ACC112 (cell line): Measurements from ENCODE around the gene METTL24.
"Not testable (repeated sequence)": the region's sequence is repeated elsewhere in the genome, so short reads cannot be mapped to it uniquely, and the experiment has no call there.

ENCODE experiments used
- H2AFZ ChIP-seq: fragments of 200-600 bp; sonication (generic); one replicate; pipeline ENCODE4 v1.6.0; 2017; ENCODE audit warnings: antibody characterized with exemption, low read length; ENCODE audit not compliant: unreplicated experiment
- H3K27ac ChIP-seq: fragments of 200-600 bp; sonication (generic); 2 replicates; pipeline ENCODE4 v1.5.1; 2014; ENCODE audit warnings: low read depth, mild to moderate bottlenecking, antibody characterized with exemption, low read length, moderate library complexity
- H3K27me3 ChIP-seq: fragments of 200-600 bp; sonication (generic); 2 replicates; pipeline ENCODE4 v1.6.1; 2014; ENCODE audit warnings: mild to moderate bottlenecking, antibody characterized with exemption, low read length, moderate library complexity, mixed read lengths; ENCODE audit not compliant: insufficient read depth
- H3K36me3 ChIP-seq: fragments of 200-600 bp; sonication (generic); 2 replicates; pipeline ENCODE4 v1.6.1; 2016; ENCODE audit warnings: mild to moderate bottlenecking, antibody characterized with exemption, low read length, moderate library complexity, mixed read lengths; ENCODE audit not compliant: insufficient read depth
- H3K4me1 ChIP-seq: fragments of 200-600 bp; sonication (generic); one replicate; pipeline ENCODE4 v1.6.1; 2016; ENCODE audit warnings: low read length, mixed read lengths; ENCODE audit not compliant: insufficient read depth, unreplicated experiment, control insufficient read depth
- H3K4me3 ChIP-seq: fragments of 200-600 bp; sonication (generic); 2 replicates; pipeline ENCODE4 v1.5.1; 2014; ENCODE audit warnings: mild to moderate bottlenecking, low read depth, low read length
- H3K79me2 ChIP-seq: fragments of 200-600 bp; sonication (generic); one replicate; pipeline ENCODE4 v1.6.0; 2016; ENCODE audit warnings: low read length; ENCODE audit not compliant: control insufficient read depth, unreplicated experiment, insufficient read depth

Gene METTL24

DNA sequence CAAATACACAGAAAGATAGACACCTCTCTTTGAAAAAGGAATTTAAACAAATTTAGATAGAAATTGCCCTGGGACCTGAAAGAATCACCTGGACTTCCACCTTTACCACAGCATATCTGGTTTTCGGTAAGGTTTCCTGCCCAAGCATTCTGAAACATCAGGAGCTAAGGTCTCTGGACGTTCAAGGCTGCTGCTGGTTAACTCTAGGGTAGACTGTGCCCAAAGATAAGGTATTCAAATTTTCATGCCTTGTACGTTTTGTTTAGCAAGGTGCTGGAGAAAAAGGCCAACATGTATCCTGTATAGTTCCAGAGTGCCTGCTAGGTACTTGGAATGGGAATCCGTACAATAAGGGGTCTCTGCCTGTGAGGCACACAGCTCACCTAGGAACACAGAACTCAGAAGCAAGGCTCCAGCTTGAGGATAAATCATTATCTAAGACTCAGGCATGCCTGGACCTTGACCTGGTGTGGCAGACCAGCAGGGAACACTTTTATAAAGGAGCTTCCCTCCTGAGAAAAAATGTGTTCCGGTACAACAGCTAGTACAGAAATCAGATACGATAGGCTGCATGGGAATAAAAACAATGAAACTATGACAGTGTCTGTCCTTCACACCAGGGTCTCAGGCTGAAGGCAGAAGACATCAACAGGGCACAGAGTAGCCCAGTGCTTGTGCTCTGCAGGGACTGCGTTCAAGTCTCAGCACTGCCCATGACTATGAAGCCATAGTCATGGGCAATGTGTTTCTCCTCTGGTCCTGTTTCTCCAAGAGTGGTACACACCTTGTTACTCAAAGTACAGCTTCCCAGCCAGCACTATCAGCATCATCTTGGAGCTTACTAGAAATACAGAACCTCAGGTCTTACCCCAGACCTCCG lies 70.4 kb downstream of the METTL24 start:
- Histone ChIP-seq H3K4me1 (no peaks in the 10 kb centered on the region), H3K4me3 (no peak overlapping the region), H3K27ac (no peak overlapping the region), H3K36me3 (no peaks in the 10 kb centered on the region), H2AFZ (no peak overlapping the region), H3K27me3 (peaks cover 87% of the 10 kb centered on the region), H3K79me2 (no peaks in the 10 kb centered on the region)

DNA sequence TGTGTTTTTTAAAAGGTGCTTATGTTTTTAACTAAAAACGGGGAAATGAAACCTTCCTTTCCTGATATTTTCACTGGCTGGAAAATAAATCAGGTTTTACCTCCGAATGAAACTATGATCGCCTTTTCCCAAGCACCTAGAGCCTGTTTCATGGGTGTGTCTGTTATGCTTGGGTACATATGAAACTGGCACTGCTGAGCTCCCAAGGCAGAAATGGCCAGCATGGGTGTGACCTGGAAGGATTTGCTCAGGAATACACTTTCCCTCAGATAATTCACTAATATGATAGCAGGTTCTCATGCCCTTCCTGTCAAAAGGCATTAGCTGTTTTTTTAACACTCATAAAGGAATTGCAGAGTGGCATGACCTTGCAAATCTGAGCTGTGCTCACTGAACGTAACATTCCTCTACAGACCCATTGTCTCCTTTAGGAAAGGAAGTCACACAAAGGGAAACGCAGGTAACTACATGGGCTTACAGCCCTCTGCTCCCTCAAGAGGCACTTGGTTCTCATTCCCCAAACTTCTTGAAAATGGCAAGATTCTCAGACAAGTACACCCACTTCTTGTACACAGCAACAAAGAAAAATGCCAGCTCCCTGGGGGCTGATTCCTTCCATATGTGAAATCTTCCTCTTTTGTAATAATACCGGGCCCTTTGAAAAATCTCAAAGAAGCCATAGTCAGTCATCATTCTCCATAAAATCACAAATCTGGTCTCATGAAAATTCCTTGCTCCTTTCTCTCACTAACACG lies 72.7 kb downstream of the METTL24 start:
- Histone ChIP-seq H3K79me2 (no peaks in the 10 kb centered on the region), H3K27ac (no peak overlapping the region), H3K4me3 (no peak overlapping the region), H3K36me3 (no peaks in the 10 kb centered on the region), H3K27me3 (peaks cover 87% of the 10 kb centered on the region), H3K4me1 (no peaks in the 10 kb centered on the region), H2AFZ (no peak overlapping the region)

DNA sequence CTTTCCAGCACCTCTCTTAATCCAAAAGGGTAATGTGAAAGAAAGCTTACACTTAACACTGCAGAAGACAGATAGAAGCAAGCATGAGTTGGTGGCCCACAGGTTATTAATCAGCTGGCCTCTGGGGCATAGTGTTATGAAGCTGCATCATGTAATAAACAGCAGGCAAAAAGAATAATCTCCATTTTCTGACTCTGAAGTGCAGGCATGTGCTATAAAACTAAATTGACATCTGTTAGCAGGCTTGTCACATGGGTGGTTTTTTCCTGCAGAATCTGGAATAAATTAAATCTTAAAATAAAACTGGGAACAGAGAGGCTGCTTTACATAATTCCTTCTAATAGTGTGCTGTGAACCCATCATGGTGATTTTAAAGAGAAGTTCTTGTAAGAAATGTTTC lies 73.3 kb downstream of the METTL24 start:
- Histone ChIP-seq H3K79me2 (no peaks in the 10 kb centered on the region), H3K36me3 (no peaks in the 10 kb centered on the region), H3K27me3 (peaks cover 84% of the 10 kb centered on the region), H3K4me1 (no peaks in the 10 kb centered on the region), H3K4me3 (no peak overlapping the region), H3K27ac (no peak overlapping the region), H2AFZ (no peak overlapping the region)

GRCh38 chr6:110283657-110284056 lies 74.5 kb downstream of the METTL24 start:
- Histone ChIP-seq H3K27me3 (peaks cover 84% of the 10 kb centered on the region), H3K27ac (no peak overlapping the region), H3K79me2 (no peaks in the 10 kb centered on the region), H2AFZ (no peak overlapping the region), H3K4me3 (no peak overlapping the region), H3K36me3 (no peaks in the 10 kb centered on the region), H3K4me1 (no peaks in the 10 kb centered on the region)

DNA sequence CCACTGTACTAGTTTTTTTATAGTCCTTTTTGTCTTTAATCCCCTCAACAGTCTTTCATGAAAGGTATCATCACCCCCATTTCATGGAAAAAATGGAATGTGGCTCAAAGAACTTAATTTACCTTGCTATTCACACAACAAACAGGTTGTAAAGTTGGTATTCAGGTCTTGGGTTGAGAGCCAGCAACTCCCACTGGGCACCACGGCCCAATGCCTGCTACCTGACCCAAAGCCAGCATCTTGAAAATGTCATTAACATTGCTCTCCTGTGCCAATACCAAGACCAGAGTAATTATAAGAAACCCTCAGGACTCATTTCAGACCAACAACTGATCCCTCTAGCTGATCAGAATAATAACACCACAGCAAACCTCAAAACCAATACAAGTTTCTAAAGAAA lies 75.7 kb downstream of the METTL24 start:
- no peaks in the 10 kb centered on the region for H3K79me2 ChIP-seq
- peaks cover 84% of the 10 kb centered on the region for H3K27me3 ChIP-seq
- H3K27ac ChIP-seq = no peak overlapping the region
- H3K4me1 ChIP-seq = no peaks in the 10 kb centered on the region
- H2AFZ ChIP-seq = no peak overlapping the region
- H3K36me3 ChIP-seq = no peaks in the 10 kb centered on the region
- no peak overlapping the region for H3K4me3 ChIP-seq

DNA sequence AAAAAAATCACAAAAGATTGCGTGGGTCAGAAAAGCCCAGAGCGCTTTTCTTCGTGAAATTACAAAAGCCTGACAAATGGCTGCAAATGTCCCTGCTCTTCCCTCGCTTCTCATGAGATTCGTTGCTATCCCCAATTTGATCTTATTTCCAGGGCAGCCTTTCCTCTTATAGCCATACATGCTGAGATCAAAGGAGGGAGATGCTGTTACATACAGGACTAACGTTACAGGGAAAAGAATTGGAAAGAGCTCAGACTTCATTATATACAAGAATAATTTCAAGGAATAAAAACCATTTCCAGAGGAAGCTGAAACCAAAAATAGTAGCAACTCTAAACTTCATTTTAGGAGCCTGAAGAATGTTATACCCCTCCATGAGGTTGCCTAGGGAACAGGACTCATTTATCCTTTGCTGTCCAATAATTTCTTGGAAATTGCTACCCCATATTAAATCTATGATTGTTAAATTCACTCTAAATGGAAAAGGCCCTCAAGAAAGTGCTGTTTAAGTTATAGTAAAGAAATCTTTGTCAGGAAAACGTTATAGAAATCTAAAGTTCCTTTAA lies 81.0 kb downstream of the METTL24 start:
- H3K4me3 ChIP-seq = no peak overlapping the region
- no peaks in the 10 kb centered on the region for H3K4me1 ChIP-seq

DNA sequence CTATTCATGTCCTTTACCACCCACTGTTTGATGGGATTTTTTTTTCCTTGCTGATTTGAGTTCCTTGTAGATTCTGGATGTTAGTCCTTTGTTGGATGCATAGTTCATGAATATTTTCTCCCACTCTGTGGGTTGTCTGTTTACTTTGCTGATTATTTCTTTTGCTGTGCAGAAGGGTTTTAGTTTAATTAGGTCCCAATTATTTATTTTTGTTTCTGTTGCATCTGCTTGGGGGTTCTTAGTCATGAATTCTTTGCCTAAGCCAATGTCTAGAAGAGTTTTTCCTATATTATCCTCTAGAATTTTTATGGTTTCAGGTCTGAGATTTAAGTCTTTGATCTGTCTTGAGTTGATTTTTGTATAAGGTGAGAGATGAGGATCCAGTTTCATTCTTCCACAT lies 85.4 kb downstream of the METTL24 start:
- not testable (repeated sequence) for H3K27ac ChIP-seq, H3K36me3 ChIP-seq, H2AFZ ChIP-seq, H3K4me1 ChIP-seq, H3K79me2 ChIP-seq, H3K4me3 ChIP-seq
- H3K27me3 ChIP-seq = peaks cover 61% of the 10 kb centered on the region

More for the DNA sequence above, 81.0 kb downstream of the METTL24 start:
- no peak overlapping the region for H2AFZ ChIP-seq
- H3K36me3 ChIP-seq = no peaks in the 10 kb centered on the region
- no peaks in the 10 kb centered on the region for H3K79me2 ChIP-seq
- no peak overlapping the region for H3K27ac ChIP-seq
- peaks cover 67% of the 10 kb centered on the region for H3K27me3 ChIP-seq

DNA sequence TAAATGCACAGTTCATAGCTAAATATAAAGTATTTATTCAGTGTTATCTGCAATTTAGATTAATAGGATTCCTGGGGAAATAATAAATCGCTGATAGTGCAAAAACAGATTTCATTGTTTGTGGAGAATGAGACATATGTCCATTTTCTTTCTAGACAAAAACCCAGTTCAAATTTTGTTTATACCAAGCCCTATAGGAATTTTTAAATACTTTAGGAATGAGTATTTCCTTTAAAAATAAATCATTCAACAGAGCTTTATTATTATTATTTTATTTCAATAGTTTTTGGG lies 86.5 kb downstream of the METTL24 start:
- no peaks in the 10 kb centered on the region for H3K4me1 ChIP-seq
- H2AFZ ChIP-seq = no peak overlapping the region
- H3K27me3 ChIP-seq = peaks cover 51% of the 10 kb centered on the region
- no peaks in the 10 kb centered on the region for H3K36me3 ChIP-seq
- no peak overlapping the region for H3K27ac ChIP-seq
- H3K4me3 ChIP-seq = no peak overlapping the region
- no peaks in the 10 kb centered on the region for H3K79me2 ChIP-seq

DNA sequence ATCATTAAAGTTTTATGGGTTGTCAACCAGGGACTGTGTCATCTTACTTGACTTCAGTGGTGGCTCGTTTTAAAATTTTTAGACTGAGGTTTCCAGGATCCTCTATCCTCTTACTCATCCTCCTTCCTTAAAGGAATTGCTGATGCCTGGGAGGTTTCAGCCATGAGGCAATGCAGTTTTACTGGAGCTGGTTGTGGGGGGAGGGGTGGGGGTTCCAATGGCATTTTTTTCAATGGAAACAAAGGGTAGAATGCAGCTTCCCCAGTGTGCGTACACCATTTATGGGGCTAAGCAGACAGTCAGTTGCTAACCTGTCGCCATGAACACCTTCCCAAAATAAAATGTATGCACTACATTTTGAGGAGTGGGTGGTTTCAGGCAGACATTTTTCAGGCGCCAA lies 88.0 kb downstream of the METTL24 start:
- Histone ChIP-seq H3K4me3 (no peak overlapping the region), H3K27ac (no peak overlapping the region), H3K79me2 (no peaks in the 10 kb centered on the region), H3K27me3 (peaks cover 52% of the 10 kb centered on the region; the same call in 1 of the 2 replicates), H2AFZ (no peak overlapping the region), H3K4me1 (no peaks in the 10 kb centered on the region), H3K36me3 (no peaks in the 10 kb centered on the region)

DNA sequence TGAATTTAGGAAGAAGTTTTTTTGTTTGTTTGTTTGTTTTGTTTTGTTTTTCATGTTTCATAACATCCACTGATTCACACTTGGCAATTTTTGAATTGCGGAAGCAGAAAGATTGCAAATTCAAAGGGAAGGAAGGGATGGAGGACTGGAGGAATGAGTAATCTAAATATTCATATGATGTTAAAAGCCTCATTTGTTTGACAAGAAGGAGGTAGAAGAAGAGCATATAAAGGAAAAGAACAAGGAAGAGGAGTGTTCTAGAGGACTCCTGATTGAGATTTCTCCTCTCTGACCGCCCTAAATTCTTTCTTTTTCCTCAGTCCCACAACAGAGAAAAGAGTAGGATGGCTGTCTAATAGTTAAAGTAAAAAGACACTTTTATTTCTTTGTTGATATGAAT lies 88.5 kb downstream of the METTL24 start:
- no peak overlapping the region for H3K4me3 ChIP-seq
- peaks cover 54% of the 10 kb centered on the region; the same call in 1 of the 2 replicates for H3K27me3 ChIP-seq
- H3K27ac ChIP-seq = no peak overlapping the region
- no peaks in the 10 kb centered on the region for H3K79me2 ChIP-seq
- no peak overlapping the region for H2AFZ ChIP-seq
- no peaks in the 10 kb centered on the region for H3K4me1 ChIP-seq
- no peaks in the 10 kb centered on the region for H3K36me3 ChIP-seq
